ENCODE results near the gene RAPGEF1. TPM values are rescaled to one million over a fixed set of nuclear protein-coding genes. Genes with fewer than 3 reads are reported as not detected.

Gene RAPGEF1
- total RNA-seq, 1 donor from 2014 or later: 57.9 TPM

- Histone ChIP-seq H3K4me1 (peaks cover 27% of the 10 kb centered on the region), H3K27me3 (no peaks in the 10 kb centered on the region), H3K4me3 (no peak overlapping the region), H3K9me3 (no peaks in the 10 kb centered on the region), H3K36me3 (peaks cover 0 to 65% of the 10 kb centered on the region in 2 donors), H3K27ac (no peak overlapping the region)
- TF ChIP-seq CTCF (IDR thresholded peaks at IDR 0.05) (no peak), POLR2AphosphoS5 (IDR thresholded peaks at IDR 0.05; ENCODE audit: insufficient read depth in 1 of 2, low read depth in 1 of 2) (no peak), POLR2A (IDR thresholded peaks at IDR 0.05) (no peak)
- intact Hi-C loops (cut with DNase I): no loop called here
- DNase-seq (ENCODE audit: extremely low spot score in 2 of 2): no peak
Measured at GRCh38 chr9:131622523-131622922, 117.4 kb downstream of the RAPGEF1 start.

GRCh38 chr9:131621551-131622358 is 118.1 kb downstream of the RAPGEF1 start:
- H3K4me1 ChIP-seq: peaks cover 26% of the 10 kb centered on the region
- H3K9me3 ChIP-seq: no peaks in the 10 kb centered on the region
- no peak for DNase-seq (ENCODE audit: extremely low spot score in 2 of 2)
- TF ChIP-seq POLR2A (IDR thresholded peaks at IDR 0.05): no peak
- TF ChIP-seq POLR2AphosphoS5 (IDR thresholded peaks at IDR 0.05; ENCODE audit: insufficient read depth in 1 of 2, low read depth in 1 of 2): no peak
- TF ChIP-seq CTCF (IDR thresholded peaks at IDR 0.05): no peak
- H3K27me3 ChIP-seq: no peaks in the 10 kb centered on the region
- no peak overlapping the region for H3K4me3 ChIP-seq
- no peak overlapping the region for H3K27ac ChIP-seq
- intact Hi-C loops (cut with DNase I): no loop called here
- peaks cover 0 to 65% of the 10 kb centered on the region in 2 donors for H3K36me3 ChIP-seq

- Histone ChIP-seq H3K27me3 (no peaks in the 10 kb centered on the region), H3K9me3 (no peaks in the 10 kb centered on the region), H3K36me3 (peaks cover 0 to 63% of the 10 kb centered on the region in 2 donors), H3K4me3 (no peak overlapping the region), H3K27ac (no peak overlapping the region), H3K4me1 (peaks cover 26% of the 10 kb centered on the region)
- no peak for DNase-seq (ENCODE audit: extremely low spot score in 2 of 2)
- TF ChIP-seq POLR2A (IDR thresholded peaks at IDR 0.05) (no peak), POLR2AphosphoS5 (IDR thresholded peaks at IDR 0.05; ENCODE audit: insufficient read depth in 1 of 2, low read depth in 1 of 2) (no peak), CTCF (IDR thresholded peaks at IDR 0.05) (no peak)
- intact Hi-C loops (cut with DNase I): no loop called here
Measured at GRCh38 chr9:131620764-131621520, 118.9 kb downstream of the RAPGEF1 start.

- intact Hi-C loops (cut with DNase I): no loop called here
- no peak overlapping the region for H3K4me3 ChIP-seq
- no peak for DNase-seq (ENCODE audit: extremely low spot score in 2 of 2)
- H3K27me3 ChIP-seq: no peaks in the 10 kb centered on the region
- peaks cover 0 to 52% of the 10 kb centered on the region in 2 donors for H3K36me3 ChIP-seq
- H3K9me3 ChIP-seq: no peaks in the 10 kb centered on the region
- no peak overlapping the region for H3K27ac ChIP-seq
- TF ChIP-seq POLR2A (IDR thresholded peaks at IDR 0.05) (no peak), CTCF (IDR thresholded peaks at IDR 0.05) (no peak), POLR2AphosphoS5 (IDR thresholded peaks at IDR 0.05; ENCODE audit: insufficient read depth in 1 of 2, low read depth in 1 of 2) (no peak)
- H3K4me1 ChIP-seq: peaks cover 26% of the 10 kb centered on the region
Measured at GRCh38 chr9:131619680-131620079, 120.2 kb downstream of the RAPGEF1 start.

Data from vagina (tissue), 2 donors.